Measurements from ENCODE around the gene USH2A.

DNA sequence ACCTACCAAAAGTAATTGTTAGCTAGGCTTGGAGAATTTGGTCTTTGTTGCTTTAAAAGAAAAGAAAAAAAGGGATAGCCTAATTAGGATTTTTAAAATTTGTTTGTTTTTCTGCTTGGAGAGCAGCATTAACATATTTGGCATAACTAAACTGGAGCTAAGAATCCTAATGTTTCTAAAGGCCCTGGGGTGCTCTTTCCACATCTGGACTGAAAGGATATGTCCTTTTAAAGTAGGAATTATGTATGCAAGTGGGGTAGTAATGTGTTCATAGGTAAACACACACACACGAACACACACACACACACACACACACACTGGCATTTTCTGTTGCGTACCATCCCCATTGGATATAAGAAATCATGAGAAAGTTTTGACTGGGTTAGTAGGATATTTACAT is 742.2 kb downstream of the USH2A start:
- TF ChIP-seq POLR2A (IDR thresholded peaks at IDR 0.05) = no peak
- no peak for TF ChIP-seq CTCF (IDR thresholded peaks at IDR 0.05)

Data from lower leg skin (tissue), 3 donors.